ENCODE measurements around the gene TAF4B. TPM values are rescaled to one million over a fixed set of nuclear protein-coding genes. Genes with fewer than 3 reads are reported as not detected.

Gene TAF4B
- total and polyA plus RNA-seq, 9 of the 15 experiments (the other 6 are each of a cell fraction or from before 2014, with no cell fraction given): 4.5 to 25.3 (median 20.5) TPM

- CTCF ChIA-PET (ENCODE audit: low intra/inter-chr PET ratio): no interaction called here
- no TSS peak for BruUV-seq (replicated peaks)
- TF ChIP-seq BCOR (IDR thresholded peaks at IDR 0.05) (0 out of 2 replicates have a peak, but pooled peaks have one; percentile 46), SMARCA5 (IDR thresholded peaks at IDR 0.05) (no peak), CHAMP1 (IDR thresholded peaks at IDR 0.05) (no peak), SMARCB1 (IDR thresholded peaks at IDR 0.05; ENCODE audit: insufficient read length, low read depth) (no peak), ATF6 (CRISPR knock-in tag; IDR thresholded peaks at IDR 0.05) (no peak), ZNF699 (CRISPR knock-in tag; IDR thresholded peaks at IDR 0.05; ENCODE audit: insufficient replicate concordance) (no peak), KDM5B (IDR thresholded peaks at IDR 0.05; ENCODE audit: insufficient replicate concordance, low read depth, low read length) (no peak), DDX20 (tag; IDR thresholded peaks at IDR 0.05; ENCODE audit: low read depth) (no peak), ASH1L (IDR thresholded peaks at IDR 0.05; ENCODE audit: borderline replicate concordance, low read depth, partially characterized antibody) (no peak), CEBPB (tag; IDR thresholded peaks at IDR 0.05) (no peak), MEF2D (tag; conservative IDR thresholded peaks at IDR 0.05; ENCODE audit: low read depth) (no peak), ETS1 (conservative IDR thresholded peaks at IDR 0.05; ENCODE audit: control insufficient read depth, low read depth, low read length) (no peak), ZNF75A (CRISPR knock-in tag; IDR thresholded peaks at IDR 0.05) (no peak), ZBTB5 (IDR thresholded peaks at IDR 0.05) (no peak), TGIF2 (CRISPR knock-in tag; IDR thresholded peaks at IDR 0.05) (no peak), ZNF146 (CRISPR knock-in tag; IDR thresholded peaks at IDR 0.05; ENCODE audit: unreplicated experiment) (peak; percentile 85), ZFX (CRISPR knock-in tag; IDR thresholded peaks at IDR 0.05) (no peak)
Measured at GRCh38 chr18:26350961-26351360, 124.7 kb downstream of the TAF4B start.

More at GRCh38 chr18:26350961-26351360, 124.7 kb downstream of the TAF4B start:
- POLR2A ChIA-PET: no interaction called here
- no peaks in the 10 kb centered on the region for H3K4me1 ChIP-seq (replicated peaks in 1 of 2; ENCODE audit: control insufficient read depth in 2 of 2, insufficient read depth in 2 of 2, low read length in 2 of 2)
- H3K27me3 ChIP-seq (ENCODE audit: control insufficient read depth in 2 of 2, insufficient read depth in 2 of 2, low read length in 2 of 2): no peaks in the 10 kb centered on the region
- ATAC-seq (no peak), DNase-seq (ENCODE audit: extremely low read depth in 1 of 4, low spot score in 3 of 4) (no peak), FAIRE-seq (no peak)
- intact Hi-C loops (cut with micrococcal nuclease) (no loop called here), in situ Hi-C loops (cut with MboI) (no loop called here)
- no peaks in the 10 kb centered on the region for H3K79me2 ChIP-seq (ENCODE audit: control insufficient read depth, insufficient read depth, low read length)
- H3K36me3 ChIP-seq (ENCODE audit: control insufficient read depth, insufficient read depth, low read length): no peaks in the 10 kb centered on the region
- no peaks in the 10 kb centered on the region for H4K20me1 ChIP-seq (replicated peaks; ENCODE audit: control insufficient read depth, insufficient read depth, low read length)
- H3K9me1 ChIP-seq (ENCODE audit: control insufficient read depth, insufficient read depth, low read length): no peaks in the 10 kb centered on the region
- no peak overlapping the region for H3K4me2 ChIP-seq (ENCODE audit: insufficient read depth, low read length)
- H3K9ac ChIP-seq (ENCODE audit: insufficient read depth in 1 of 2, low read depth in 2 of 2, low read length in 2 of 2): no peak overlapping the region
- no peaks in the 10 kb centered on the region for H3K9me3 ChIP-seq (replicated peaks; ENCODE audit: control insufficient read depth, insufficient read depth, low read depth, low read length)
- no peak overlapping the region for H3K4me3 ChIP-seq
- no peak overlapping the region for H2AFZ ChIP-seq (ENCODE audit: low read depth, low read length)
- H3K27ac ChIP-seq (ENCODE audit: extremely low read depth, low read depth, low read length): no peak overlapping the region
